T-helper 17 cell (primary cell): ENCODE data around the gene PRX. TPM values are rescaled to one million over a fixed set of nuclear protein-coding genes. Genes with fewer than 3 reads are reported as not detected.
"Not testable (repeated sequence)": the region's sequence is repeated elsewhere in the genome, so short reads cannot be mapped to it uniquely, and the experiment has no call there.

Experiments used
- ATAC-seq: fragments of 150-1000 bp; cut with Tn5 transposase; 2 replicates; pipeline ENCODE4 v1.10.0; 2021; ENCODE audit warnings: mild to moderate bottlenecking, moderate library complexity
- DNase-seq, 3 donors: peaks; one replicate each; pipeline versions ENCODE4 v3.0.0 to v3.0.0-alpha.2; 2020 to 2021
- H3K9me3 ChIP-seq: one replicate; pipeline ENCODE4 v1.7.0; 2013; ENCODE audit warnings: low read length, mild to moderate bottlenecking; ENCODE audit not compliant: control insufficient read depth, poor library complexity, severe bottlenecking
- H3K27ac Mint-ChIP-seq: one replicate; pipeline ENCODE4 v1.8.0; 2022; ENCODE audit warnings: mild to moderate bottlenecking, moderate library complexity, mixed read lengths
- H3K27me3 Mint-ChIP-seq: one replicate; pipeline ENCODE4 v1.8.0; 2022; ENCODE audit warnings: mixed read lengths
- H3K36me3 Mint-ChIP-seq: one replicate; pipeline ENCODE4 v1.8.0; 2022; ENCODE audit warnings: low read depth, mixed read lengths
- H3K4me1 Mint-ChIP-seq: one replicate; pipeline ENCODE4 v1.8.0; 2022; ENCODE audit warnings: mild to moderate bottlenecking, mixed read lengths
- H3K4me3 Mint-ChIP-seq: one replicate; pipeline ENCODE4 v1.8.0; 2022; ENCODE audit warnings: mild to moderate bottlenecking, moderate library complexity, mixed read lengths
- total RNA-seq, 4 donors: library from RNA in 2 of 4; stranded (reverse) in 2 of 4; gene quantifications; one replicate each; pipeline ENCODE4 v1.2.3 and lab custom pipeline; 2022 to 2026

PRX gene
- total RNA-seq, 2 donors from 2014 or later: 1.5 to 1.7 TPM

GRCh38 chr19:40444825-40445312 lies 31.7 kb upstream of the PRX start:
- peak overlapping the region; percentile 92 for H3K27ac Mint-ChIP-seq
- no peaks in the 10 kb centered on the region for H3K9me3 ChIP-seq
- H3K27me3 Mint-ChIP-seq: no peaks in the 10 kb centered on the region
- DNase-seq (no peak), ATAC-seq (no peak)
- H3K36me3 Mint-ChIP-seq: peaks cover 5% of the 10 kb centered on the region
- H3K4me1 Mint-ChIP-seq: peaks cover 17% of the 10 kb centered on the region
- peak overlapping the region; percentile 100 for H3K4me3 Mint-ChIP-seq

- Mint-ChIP-seq H3K27me3 (no peaks in the 10 kb centered on the region), H3K27ac (peak within 1 kb of the TSS; percentile 92), H3K4me3 (peak within 1 kb of the TSS; percentile 100), H3K36me3 (peaks cover 5% of the 10 kb centered on the region), H3K4me1 (peaks cover 19% of the 10 kb centered on the region)
- peak; percentile 95 to 98 (median 96) for DNase-seq
- no peaks in the 10 kb centered on the region for H3K9me3 ChIP-seq
- peak; percentile 76 for ATAC-seq
These were observed 31.0 kb upstream of the PRX start, which contains the start of gene SERTAD3 for GRCh38 chr19:40444000-40444824. Gene SERTAD3 (minus strand): TSS chr19:40444335. CDS start chr19:40442080, 2,255 bp downstream.

- H3K27ac Mint-ChIP-seq: peak overlapping the region; percentile 92
- peaks cover 5% of the 10 kb centered on the region for H3K36me3 Mint-ChIP-seq
- no peaks in the 10 kb centered on the region for H3K27me3 Mint-ChIP-seq
- peak overlapping the region; percentile 100 for H3K4me3 Mint-ChIP-seq
- H3K4me1 Mint-ChIP-seq: peaks cover 20% of the 10 kb centered on the region
- ATAC-seq (peak; percentile 82), DNase-seq (peak; percentile 96 to 99 (median 98))
- no peaks in the 10 kb centered on the region for H3K9me3 ChIP-seq
These were observed 30.2 kb upstream of the PRX start for GRCh38 chr19:40443131-40443999.

DNA sequence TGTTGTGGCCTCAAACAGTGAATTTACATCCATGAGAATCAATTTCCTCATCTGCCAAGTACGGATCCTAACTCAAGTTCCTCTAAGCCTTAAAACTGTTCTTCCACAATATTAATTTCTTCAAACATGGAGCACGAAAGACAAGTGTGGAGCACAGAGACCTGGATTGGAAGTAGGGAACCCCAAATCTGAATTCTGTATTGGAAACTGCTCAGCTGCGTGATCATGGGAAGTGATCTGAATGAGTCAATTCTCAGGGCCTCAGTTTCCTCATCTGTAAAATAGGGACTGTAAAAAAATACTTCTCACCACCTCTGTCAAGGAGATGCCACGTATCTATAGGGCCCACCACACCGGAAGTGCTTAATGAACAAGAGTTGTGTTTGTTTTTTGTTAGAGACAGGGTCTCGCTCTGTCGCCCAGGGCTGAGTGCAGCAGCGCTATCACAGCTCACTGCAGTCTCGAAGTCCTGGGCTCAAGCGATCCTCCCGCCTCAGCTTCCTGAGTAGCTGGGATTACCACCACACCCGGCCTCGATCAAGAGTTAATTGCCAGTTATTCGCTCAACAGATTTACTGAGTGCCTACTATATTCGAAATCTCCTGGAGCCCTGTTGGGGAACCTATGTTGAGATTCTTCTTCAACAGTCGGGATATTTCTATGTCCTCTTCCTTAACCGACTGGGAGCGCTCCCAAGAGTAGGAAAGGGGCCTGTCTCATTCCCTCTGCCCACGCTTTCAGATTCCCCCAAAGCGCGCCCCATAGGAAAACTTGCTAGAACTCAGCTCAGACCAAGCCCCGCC lies 29.4 kb upstream of the PRX start:
- Mint-ChIP-seq H3K4me1 (peaks cover 22% of the 10 kb centered on the region), H3K27me3 (no peaks in the 10 kb centered on the region)
- no peak for DNase-seq

GRCh38 chr19:40441719-40442253 lies 28.6 kb upstream of the PRX start:
- peaks cover 22% of the 10 kb centered on the region for H3K4me1 Mint-ChIP-seq
- DNase-seq: no peak
- H3K27ac Mint-ChIP-seq: peak overlapping the region; percentile 92
- peak overlapping the region; percentile 9 for H3K4me3 Mint-ChIP-seq
- ATAC-seq: no peak
- H3K36me3 Mint-ChIP-seq: peaks cover 5% of the 10 kb centered on the region
- H3K27me3 Mint-ChIP-seq: no peaks in the 10 kb centered on the region
- no peaks in the 10 kb centered on the region for H3K9me3 ChIP-seq

More for the DNA sequence above, 29.4 kb upstream of the PRX start:
- no peaks in the 10 kb centered on the region for H3K9me3 ChIP-seq
- no peak for ATAC-seq
- Mint-ChIP-seq H3K36me3 (peaks cover 5% of the 10 kb centered on the region), H3K4me3 (peak overlapping the region; percentile 100), H3K27ac (peak overlapping the region; percentile 92)

DNA sequence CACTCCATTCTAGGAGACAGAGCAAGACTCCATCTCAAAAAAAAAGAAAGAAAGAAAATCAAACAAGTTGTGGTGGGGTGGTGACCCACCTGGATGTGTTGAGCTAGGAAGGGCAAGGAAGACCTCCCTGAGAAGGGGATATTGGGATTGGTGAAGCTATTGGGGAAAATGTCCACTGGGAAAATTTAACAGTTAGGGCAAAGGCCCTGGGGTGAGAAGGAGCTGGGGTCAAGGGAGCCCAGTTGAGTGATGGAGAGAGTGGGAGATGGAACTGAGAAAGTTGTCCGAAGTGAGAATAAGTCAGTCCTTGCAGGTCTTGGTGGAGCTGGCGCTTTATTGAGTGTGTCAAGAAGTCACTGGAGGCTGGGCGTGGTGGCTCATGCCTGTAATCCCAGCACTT lies 25.1 kb upstream of the PRX start:
- H3K9me3 ChIP-seq: no peaks in the 10 kb centered on the region
- Mint-ChIP-seq H3K27ac (peak overlapping the region; percentile 79), H3K36me3 (no peaks in the 10 kb centered on the region), H3K27me3 (no peaks in the 10 kb centered on the region), H3K4me1 (peaks cover 20% of the 10 kb centered on the region), H3K4me3 (no peak overlapping the region)
- ATAC-seq: no peak
- no peak for DNase-seq

GRCh38 chr19:40433391-40434216 lies 20.4 kb upstream of the PRX start:
- peak; percentile 87 for ATAC-seq
- Mint-ChIP-seq H3K36me3 (no peaks in the 10 kb centered on the region), H3K4me3 (peak overlapping the region; percentile 92), H3K4me1 (peaks cover 11% of the 10 kb centered on the region), H3K27me3 (no peaks in the 10 kb centered on the region), H3K27ac (peak overlapping the region; percentile 98)
- DNase-seq: peak in 2 of 3 donors; percentile 47 to 48
- no peaks in the 10 kb centered on the region for H3K9me3 ChIP-seq

- not testable (repeated sequence) for H3K27me3 Mint-ChIP-seq, H3K9me3 ChIP-seq, DNase-seq, H3K4me1 Mint-ChIP-seq, ATAC-seq, H3K36me3 Mint-ChIP-seq, H3K4me3 Mint-ChIP-seq
- peak overlapping the region; percentile 98 for H3K27ac Mint-ChIP-seq
These were observed 19.6 kb upstream of the PRX start for GRCh38 chr19:40432760-40433159.

DNA sequence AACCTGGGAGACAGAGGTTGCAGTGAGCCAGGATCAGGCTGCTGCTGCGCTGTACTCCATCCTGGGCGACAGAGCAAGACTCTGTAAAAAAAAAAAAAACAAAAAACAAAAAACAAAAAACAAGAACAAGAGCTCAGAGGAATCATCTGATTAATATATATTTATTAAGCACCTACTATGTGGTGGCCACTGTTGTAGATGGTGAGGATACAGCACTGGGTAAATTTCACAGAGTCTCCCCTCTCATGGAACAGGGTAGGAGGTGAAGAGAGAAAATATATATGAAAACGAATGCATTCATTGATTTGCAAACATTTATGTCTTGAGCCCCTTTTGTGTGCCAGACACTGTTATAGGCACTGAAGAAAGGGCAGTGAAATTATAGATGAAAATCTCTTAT lies 18.5 kb upstream of the PRX start:
- H3K9me3 ChIP-seq: no peaks in the 10 kb centered on the region
- H3K4me3 Mint-ChIP-seq: no peak overlapping the region
- no peak for ATAC-seq
- H3K4me1 Mint-ChIP-seq: peaks cover 9% of the 10 kb centered on the region
- no peaks in the 10 kb centered on the region for H3K36me3 Mint-ChIP-seq
- H3K27ac Mint-ChIP-seq: no peak overlapping the region
- H3K27me3 Mint-ChIP-seq: no peaks in the 10 kb centered on the region
- no peak for DNase-seq

GRCh38 chr19:40430242-40430641 lies 17.1 kb upstream of the PRX start:
- not testable (repeated sequence) for H3K9me3 ChIP-seq, ATAC-seq, H3K4me1 Mint-ChIP-seq, H3K36me3 Mint-ChIP-seq, DNase-seq, H3K4me3 Mint-ChIP-seq, H3K27me3 Mint-ChIP-seq, H3K27ac Mint-ChIP-seq

- not testable (repeated sequence) for H3K36me3 Mint-ChIP-seq, ATAC-seq, H3K27ac Mint-ChIP-seq, DNase-seq, H3K9me3 ChIP-seq, H3K27me3 Mint-ChIP-seq, H3K4me3 Mint-ChIP-seq
- H3K4me1 Mint-ChIP-seq: peaks cover 10% of the 10 kb centered on the region
These were observed 15.0 kb upstream of the PRX start for GRCh38 chr19:40428197-40428596.
